ENCODE results near the gene VIPR2.

Gene VIPR2

GRCh38 chr7:159034394-159034793 is 110.3 kb downstream of the VIPR2 start:
- DNase-seq = no peak

- DNase-seq = no peak
Observed at GRCh38 chr7:159033956-159034355, 110.7 kb downstream of the VIPR2 start.

GRCh38 chr7:159033473-159033825 is 111.2 kb downstream of the VIPR2 start:
- no peak for DNase-seq

GRCh38 chr7:159032753-159033472 is 111.8 kb downstream of the VIPR2 start:
- DNase-seq = no peak

- DNase-seq = no peak
Observed at GRCh38 chr7:159032322-159032721, 112.3 kb downstream of the VIPR2 start.

- DNase-seq = no peak
Observed at GRCh38 chr7:159031750-159032149, 112.9 kb downstream of the VIPR2 start.

- DNase-seq = no peak
Observed at GRCh38 chr7:159031135-159031701, 113.4 kb downstream of the VIPR2 start.

GRCh38 chr7:159030490-159031134 is 114.1 kb downstream of the VIPR2 start:
- DNase-seq = peak; percentile 19

GRCh38 chr7:159028508-159029401 is 115.9 kb downstream of the VIPR2 start:
- DNase-seq = no peak

- DNase-seq = no peak
Observed at GRCh38 chr7:159027789-159028507, 116.7 kb downstream of the VIPR2 start.

- DNase-seq = no peak
Observed at GRCh38 chr7:159027056-159027788, 117.4 kb downstream of the VIPR2 start.

- no peak for DNase-seq
Observed at GRCh38 chr7:159026271-159027055, 118.2 kb downstream of the VIPR2 start.

GRCh38 chr7:159025161-159025779 is 119.4 kb downstream of the VIPR2 start:
- DNase-seq = no peak

GRCh38 chr7:159024280-159024951 is 120.3 kb downstream of the VIPR2 start:
- no peak for DNase-seq

GRCh38 chr7:159023746-159024145 is 120.9 kb downstream of the VIPR2 start:
- DNase-seq = no peak

GRCh38 chr7:159023206-159023605 is 121.5 kb downstream of the VIPR2 start:
- no peak for DNase-seq

GRCh38 chr7:159022238-159022993 is 122.3 kb downstream of the VIPR2 start:
- DNase-seq = no peak

- no peak for DNase-seq
Observed at GRCh38 chr7:159020987-159021386, 123.7 kb downstream of the VIPR2 start.

- DNase-seq = peak; percentile 24
Observed at GRCh38 chr7:159019111-159019510, 125.6 kb downstream of the VIPR2 start.
